ENCODE data around the gene LAMA2.

- TF ChIP-seq CTCF (IDR thresholded peaks at IDR 0.05) (no peak), POLR2A (IDR thresholded peaks at IDR 0.05) (no peak)
Measured at GRCh38 chr6:129084406-129084805, 201.5 kb downstream of the LAMA2 start.
